HEK293 (cell line): ENCODE data around the gene ANKRD11.
A peak's percentile ranks its signal among the peaks of the same experiment; 100 is the strongest.

Experiments used
- EGR2 ChIP-seq: fragments of 450-650 bp; formaldehyde crosslinking; IDR thresholded peaks from 2 replicates; pipeline ENCODE4 v1.5.1; 2016; ENCODE audit warnings: low read depth, missing biosample characterization, missing genetic modification characterization
- GLIS1 ChIP-seq: fragments of 450-650 bp; formaldehyde crosslinking; IDR thresholded peaks from 2 replicates; pipeline ENCODE4 v1.5.1; 2016; ENCODE audit warnings: missing biosample characterization, missing genetic modification characterization
- KLF16 ChIP-seq: fragments of 450-650 bp; formaldehyde crosslinking; IDR thresholded peaks from 2 replicates; pipeline ENCODE4 v1.5.1; 2017; ENCODE audit warnings: missing biosample characterization, missing genetic modification characterization
- OSR2 ChIP-seq: fragments of 450-650 bp; formaldehyde crosslinking; IDR thresholded peaks from 2 replicates; pipeline ENCODE4 v1.5.1; 2016; ENCODE audit warnings: missing biosample characterization, missing genetic modification characterization
- OVOL3 ChIP-seq: fragments of 450-650 bp; formaldehyde crosslinking; IDR thresholded peaks from 2 replicates; pipeline ENCODE4 v1.5.1; 2016; ENCODE audit warnings: missing biosample characterization, missing genetic modification characterization
- PATZ1 ChIP-seq: fragments of 450-650 bp; formaldehyde crosslinking; IDR thresholded peaks from 2 replicates; pipeline ENCODE4 v1.5.1; 2016; ENCODE audit warnings: missing biosample characterization, missing genetic modification characterization
- SP3 ChIP-seq: fragments of 450-650 bp; formaldehyde crosslinking; IDR thresholded peaks from 2 replicates; pipeline ENCODE4 v1.5.1; 2016; ENCODE audit warnings: missing biosample characterization, missing genetic modification characterization
- SP7 ChIP-seq: fragments of 450-650 bp; formaldehyde crosslinking; IDR thresholded peaks from 2 replicates; pipeline ENCODE4 v1.5.1; 2016; ENCODE audit warnings: missing biosample characterization, missing genetic modification characterization
- ZBTB11 ChIP-seq: fragments of 450-650 bp; formaldehyde crosslinking; conservative IDR thresholded peaks from 2 replicates; pipeline ENCODE4 v1.5.1; 2016; ENCODE audit warnings: low read depth, missing biosample characterization, missing genetic modification characterization
- ZBTB17 ChIP-seq: fragments of 450-650 bp; formaldehyde crosslinking; IDR thresholded peaks from 2 replicates; pipeline ENCODE4 v1.5.1; 2016; ENCODE audit warnings: missing biosample characterization, missing genetic modification characterization
- ZBTB49 ChIP-seq: fragments of 450-650 bp; formaldehyde crosslinking; IDR thresholded peaks from 2 replicates; pipeline ENCODE4 v1.5.1; 2016; ENCODE audit warnings: missing biosample characterization, missing genetic modification characterization, low read depth
- ZEB2 ChIP-seq: fragments of 450-650 bp; formaldehyde crosslinking; IDR thresholded peaks from 2 replicates; pipeline ENCODE4 v1.5.1; 2016; ENCODE audit warnings: missing biosample characterization, missing genetic modification characterization
- ZNF10 ChIP-seq: fragments of 450-650 bp; formaldehyde crosslinking; IDR thresholded peaks from 2 replicates; pipeline ENCODE4 v1.5.1; 2017; ENCODE audit warnings: missing biosample characterization, missing genetic modification characterization
- ZNF140 ChIP-seq: fragments of 450-650 bp; formaldehyde crosslinking; IDR thresholded peaks from 2 replicates; pipeline ENCODE4 v1.5.1; 2016; ENCODE audit warnings: missing biosample characterization, missing genetic modification characterization
- ZNF214 ChIP-seq: fragments of 450-650 bp; formaldehyde crosslinking; IDR thresholded peaks from 2 replicates; pipeline ENCODE4 v1.5.1; 2017; ENCODE audit warnings: missing biosample characterization, mild to moderate bottlenecking, missing genetic modification characterization, borderline replicate concordance
- ZNF335 ChIP-seq: fragments of 450-650 bp; formaldehyde crosslinking; conservative IDR thresholded peaks from 2 replicates; pipeline ENCODE4 v1.5.1; 2016; ENCODE audit warnings: missing biosample characterization, missing genetic modification characterization
- ZNF366 ChIP-seq: fragments of 450-650 bp; formaldehyde crosslinking; conservative IDR thresholded peaks from 2 replicates; pipeline ENCODE4 v1.5.1; 2016; ENCODE audit warnings: missing biosample characterization, missing genetic modification characterization
- ZNF426 ChIP-seq: fragments of 450-650 bp; formaldehyde crosslinking; IDR thresholded peaks from 2 replicates; pipeline ENCODE4 v1.5.1; 2017; ENCODE audit warnings: missing biosample characterization, missing genetic modification characterization, mild to moderate bottlenecking, inconsistent platforms, moderate library complexity
- ZNF501 ChIP-seq: fragments of 450-650 bp; formaldehyde crosslinking; IDR thresholded peaks from 2 replicates; pipeline ENCODE4 v1.5.1; 2016; ENCODE audit warnings: missing biosample characterization, missing genetic modification characterization
- ZNF513 ChIP-seq: fragments of 450-650 bp; IDR thresholded peaks from 2 replicates; pipeline ENCODE4 v1.5.1; 2018; ENCODE audit warnings: missing biosample characterization, missing genetic modification characterization
- ZNF530 ChIP-seq: fragments of 450-650 bp; formaldehyde crosslinking; IDR thresholded peaks from 2 replicates; pipeline ENCODE4 v1.5.1; 2016; ENCODE audit warnings: low read depth, missing biosample characterization, missing genetic modification characterization
- ZNF549 ChIP-seq: fragments of 450-650 bp; IDR thresholded peaks from 2 replicates; pipeline ENCODE4 v1.5.1; 2018; ENCODE audit warnings: missing biosample characterization, missing genetic modification characterization, mild to moderate bottlenecking, inconsistent platforms, moderate library complexity
- ZNF560 ChIP-seq: fragments of 450-650 bp; formaldehyde crosslinking; IDR thresholded peaks from 2 replicates; pipeline ENCODE4 v1.5.1; 2017; ENCODE audit warnings: missing biosample characterization, missing genetic modification characterization, borderline replicate concordance
- ZNF629 ChIP-seq: fragments of 450-650 bp; formaldehyde crosslinking; IDR thresholded peaks from 2 replicates; pipeline ENCODE4 v1.5.1; 2017; ENCODE audit warnings: missing biosample characterization, missing genetic modification characterization
- ZNF707 ChIP-seq: fragments of 450-650 bp; formaldehyde crosslinking; IDR thresholded peaks from 2 replicates; pipeline ENCODE4 v1.5.1; 2016; ENCODE audit warnings: missing biosample characterization, missing genetic modification characterization
- ZNF777 ChIP-seq: fragments of 450-650 bp; formaldehyde crosslinking; IDR thresholded peaks from 2 replicates; pipeline ENCODE4 v1.5.1; 2017; ENCODE audit warnings: missing biosample characterization, missing genetic modification characterization, borderline replicate concordance
- ZNF843 ChIP-seq: fragments of 450-650 bp; formaldehyde crosslinking; IDR thresholded peaks from 2 replicates; pipeline ENCODE4 v1.5.1; 2016; ENCODE audit warnings: missing biosample characterization, missing genetic modification characterization
- ZSCAN23 ChIP-seq: fragments of 450-650 bp; formaldehyde crosslinking; IDR thresholded peaks from 2 replicates; pipeline ENCODE4 v1.5.1; 2016; ENCODE audit warnings: missing biosample characterization, missing genetic modification characterization
- ZSCAN4 ChIP-seq: fragments of 450-650 bp; formaldehyde crosslinking; IDR thresholded peaks from 2 replicates; pipeline ENCODE4 v1.5.1; 2017; ENCODE audit warnings: missing biosample characterization, missing genetic modification characterization

The ANKRD11 gene

GRCh38 chr16:89409161-89409711, 81.1 kb downstream of the ANKRD11 start (continued):
- no peak for TF ChIP-seq ZBTB11
- TF ChIP-seq ZBTB17 (tag by site-specific recombination), result no peak
- no peak for TF ChIP-seq ZNF426 (tag by site-specific recombination)
- no peak for TF ChIP-seq ZNF843
- TF ChIP-seq ZNF549 (tag by site-specific recombination), result no peak
- no peak for TF ChIP-seq ZNF335
- no peak for TF ChIP-seq SP3
- no peak for TF ChIP-seq ZSCAN23 (tag by site-specific recombination)
- TF ChIP-seq ZEB2 (tag by site-specific recombination), result no peak
- no peak for TF ChIP-seq ZNF777 (tag by site-specific recombination)
- no peak for TF ChIP-seq ZNF10 (tag by site-specific recombination)
- TF ChIP-seq ZBTB49, result no peak
- TF ChIP-seq PATZ1, result no peak
- no peak for TF ChIP-seq ZNF513
- TF ChIP-seq KLF16 (tag by site-specific recombination), result no peak
- TF ChIP-seq ZNF214 (tag by site-specific recombination), result no peak
- TF ChIP-seq GLIS1, result no peak; the same call in 1 of the 2 replicates
- TF ChIP-seq EGR2, result peak; percentile 85
- no peak for TF ChIP-seq ZNF501 (tag by site-specific recombination)
- peak; percentile 40; the same call in 1 of the 2 replicates for TF ChIP-seq ZNF140 (tag by site-specific recombination)
- no peak for TF ChIP-seq OVOL3
- TF ChIP-seq SP7 (tag by site-specific recombination), result no peak; the same call in 1 of the 2 replicates
- TF ChIP-seq ZNF530 (tag by site-specific recombination), result no peak
- TF ChIP-seq ZNF366 (tag by site-specific recombination), result no peak
- TF ChIP-seq ZSCAN4, result no peak
- TF ChIP-seq ZNF560 (tag by site-specific recombination), result no peak
- TF ChIP-seq ZNF707 (tag by site-specific recombination), result no peak
- no peak for TF ChIP-seq OSR2 (tag by site-specific recombination)
- TF ChIP-seq ZNF629 (tag by site-specific recombination), result no peak
